Neural cell (in vitro differentiated cells): ENCODE measurements around the gene ABCG5.

Experiments used
- CTCF ChIP-seq: fragments of 450-650 bp; IDR thresholded peaks from 2 replicates; pipeline ENCODE4 v1.5.1; 2014; ENCODE audit warnings: antibody characterized with exemption, mild to moderate bottlenecking, moderate library complexity; ENCODE audit not compliant: poor library complexity, severe bottlenecking
- EP300 ChIP-seq: fragments of 450-650 bp; conservative IDR thresholded peaks from 2 replicates; pipeline ENCODE4 v1.6.1; 2014; ENCODE audit warnings: antibody characterized with exemption, mild to moderate bottlenecking, moderate library complexity; ENCODE audit not compliant: poor library complexity, severe bottlenecking
- EZH2 ChIP-seq: fragments of 200-600, 300-800 bp; shearing (Covaris generic), sonication (generic); IDR thresholded peaks from 2 replicates; pipeline ENCODE4 v1.6.1; 2014; ENCODE audit warnings: antibody characterized with exemption, low read length, borderline replicate concordance, mild to moderate bottlenecking; ENCODE audit not compliant: insufficient read depth, poor library complexity, severe bottlenecking
- MXI1 ChIP-seq: fragments of 450-650 bp; conservative IDR thresholded peaks from 2 replicates; pipeline ENCODE4 v1.6.1; 2014; ENCODE audit warnings: antibody characterized with exemption, mild to moderate bottlenecking; ENCODE audit not compliant: poor library complexity, severe bottlenecking
- POLR2AphosphoS5 ChIP-seq: IDR thresholded peaks from 2 replicates; pipeline ENCODE4 v1.6.1; 2012
- SMC3 ChIP-seq: fragments of 450-650 bp; conservative IDR thresholded peaks from 2 replicates; pipeline ENCODE4 v1.6.1; 2014; ENCODE audit warnings: antibody characterized with exemption, mild to moderate bottlenecking, moderate library complexity; ENCODE audit not compliant: poor library complexity
- TAF1 ChIP-seq: IDR thresholded peaks from 2 replicates; pipeline ENCODE4 v1.6.1; 2012; ENCODE audit warnings: low read depth

- TF ChIP-seq CTCF (no peak), EZH2 (no peak), EP300 (no peak), POLR2AphosphoS5 (no peak), MXI1 (no peak), SMC3 (no peak), TAF1 (no peak)
These were observed 41.8 kb upstream of the ABCG5 start for GRCh38 chr2:43880471-43880870.
